Measurements from ENCODE around the gene PRKAG2.

DNA sequence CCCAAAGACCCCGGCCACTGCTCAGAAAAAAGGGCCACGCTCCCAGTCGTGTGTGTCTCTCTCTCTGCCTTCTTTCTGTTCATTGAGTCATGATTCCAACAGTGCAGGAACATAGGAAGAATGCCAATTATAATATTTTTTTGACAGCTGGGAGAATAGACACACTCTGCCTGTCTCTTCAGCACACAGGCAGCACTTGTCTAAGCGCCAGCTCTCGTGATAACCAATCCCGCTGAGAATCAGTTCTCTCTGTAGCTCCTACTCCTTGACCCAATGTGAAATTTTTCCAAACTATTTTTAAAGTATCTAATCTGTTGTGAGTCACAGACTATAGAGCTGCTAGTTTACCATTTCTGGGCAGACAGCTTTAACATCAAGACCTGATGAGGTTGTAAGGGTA lies 211.5 kb downstream of the PRKAG2 start:
- TF ChIP-seq, protein P1, sequence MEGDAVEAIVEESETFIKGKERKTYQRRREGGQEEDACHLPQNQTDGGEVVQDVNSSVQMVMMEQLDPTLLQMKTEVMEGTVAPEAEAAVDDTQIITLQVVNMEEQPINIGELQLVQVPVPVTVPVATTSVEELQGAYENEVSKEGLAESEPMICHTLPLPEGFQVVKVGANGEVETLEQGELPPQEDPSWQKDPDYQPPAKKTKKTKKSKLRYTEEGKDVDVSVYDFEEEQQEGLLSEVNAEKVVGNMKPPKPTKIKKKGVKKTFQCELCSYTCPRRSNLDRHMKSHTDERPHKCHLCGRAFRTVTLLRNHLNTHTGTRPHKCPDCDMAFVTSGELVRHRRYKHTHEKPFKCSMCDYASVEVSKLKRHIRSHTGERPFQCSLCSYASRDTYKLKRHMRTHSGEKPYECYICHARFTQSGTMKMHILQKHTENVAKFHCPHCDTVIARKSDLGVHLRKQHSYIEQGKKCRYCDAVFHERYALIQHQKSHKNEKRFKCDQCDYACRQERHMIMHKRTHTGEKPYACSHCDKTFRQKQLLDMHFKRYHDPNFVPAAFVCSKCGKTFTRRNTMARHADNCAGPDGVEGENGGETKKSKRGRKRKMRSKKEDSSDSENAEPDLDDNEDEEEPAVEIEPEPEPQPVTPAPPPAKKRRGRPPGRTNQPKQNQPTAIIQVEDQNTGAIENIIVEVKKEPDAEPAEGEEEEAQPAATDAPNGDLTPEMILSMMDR (IDR thresholded peaks at IDR 0.05; ENCODE audit: insufficient read depth, low read length, poor library complexity, severe bottlenecking) = no peak
- no peak for TF ChIP-seq EZH2phosphoT487 (conservative IDR thresholded peaks at IDR 0.05; ENCODE audit: low read length)
